Measurements from ENCODE around the gene WIZ.

DNA sequence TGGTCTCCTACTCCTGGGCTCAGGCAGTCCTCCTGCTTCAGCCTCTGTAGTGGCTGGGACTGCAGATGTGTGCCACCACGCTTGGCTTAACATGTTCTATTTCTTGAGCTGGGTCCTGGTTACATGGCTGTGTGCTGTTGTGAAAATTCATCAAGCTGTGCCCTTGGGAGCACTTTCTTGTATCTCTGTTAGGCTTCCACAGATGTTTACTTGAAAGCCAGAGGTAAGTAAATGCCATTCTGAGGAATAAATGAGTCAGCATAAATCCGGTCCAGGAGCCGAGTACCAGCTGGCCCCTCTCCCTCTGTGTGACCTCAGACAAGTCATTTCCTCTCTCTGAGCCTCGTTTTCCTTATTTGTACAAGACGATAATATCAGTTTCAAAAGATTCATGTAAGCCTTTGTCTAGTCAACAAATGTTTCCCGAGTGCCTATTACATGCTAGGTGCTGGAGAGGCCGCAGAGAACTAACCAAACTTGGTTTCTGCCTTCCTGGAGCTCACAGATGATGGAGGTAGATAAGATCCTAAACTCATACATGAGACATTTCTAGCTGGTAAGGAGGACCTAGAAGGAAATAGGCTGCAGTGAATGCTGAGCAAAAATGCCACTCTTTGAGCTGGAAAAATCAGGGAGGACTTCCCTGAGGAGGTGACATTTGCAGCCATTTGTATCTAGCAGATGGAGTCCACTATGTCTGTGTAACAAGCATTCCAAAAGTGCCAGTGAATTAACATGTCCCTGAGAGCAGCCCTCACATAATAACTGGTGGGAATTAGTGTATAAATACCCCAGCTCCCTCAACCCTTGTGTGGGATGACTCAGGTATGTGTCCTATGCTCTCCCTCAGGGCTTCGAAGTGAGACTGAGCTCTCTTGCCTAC lies 17.3 kb upstream of the WIZ start:
- TF ChIP-seq, protein P1, sequence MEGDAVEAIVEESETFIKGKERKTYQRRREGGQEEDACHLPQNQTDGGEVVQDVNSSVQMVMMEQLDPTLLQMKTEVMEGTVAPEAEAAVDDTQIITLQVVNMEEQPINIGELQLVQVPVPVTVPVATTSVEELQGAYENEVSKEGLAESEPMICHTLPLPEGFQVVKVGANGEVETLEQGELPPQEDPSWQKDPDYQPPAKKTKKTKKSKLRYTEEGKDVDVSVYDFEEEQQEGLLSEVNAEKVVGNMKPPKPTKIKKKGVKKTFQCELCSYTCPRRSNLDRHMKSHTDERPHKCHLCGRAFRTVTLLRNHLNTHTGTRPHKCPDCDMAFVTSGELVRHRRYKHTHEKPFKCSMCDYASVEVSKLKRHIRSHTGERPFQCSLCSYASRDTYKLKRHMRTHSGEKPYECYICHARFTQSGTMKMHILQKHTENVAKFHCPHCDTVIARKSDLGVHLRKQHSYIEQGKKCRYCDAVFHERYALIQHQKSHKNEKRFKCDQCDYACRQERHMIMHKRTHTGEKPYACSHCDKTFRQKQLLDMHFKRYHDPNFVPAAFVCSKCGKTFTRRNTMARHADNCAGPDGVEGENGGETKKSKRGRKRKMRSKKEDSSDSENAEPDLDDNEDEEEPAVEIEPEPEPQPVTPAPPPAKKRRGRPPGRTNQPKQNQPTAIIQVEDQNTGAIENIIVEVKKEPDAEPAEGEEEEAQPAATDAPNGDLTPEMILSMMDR (conservative IDR thresholded peaks at IDR 0.05; ENCODE audit: low read depth, low read length) = no peak
- TF ChIP-seq POLR2A (IDR thresholded peaks at IDR 0.05; ENCODE audit: low read depth, low read length) (no peak), MAZ (IDR thresholded peaks at IDR 0.05; ENCODE audit: borderline replicate concordance, low read depth, low read length) (no peak), CEBPB (IDR thresholded peaks at IDR 0.05; ENCODE audit: low read depth, low read length) (no peak), MXI1 (IDR thresholded peaks at IDR 0.05; ENCODE audit: borderline replicate concordance, low read depth, low read length) (no peak), SMC3 (IDR thresholded peaks at IDR 0.05; ENCODE audit: low read depth, low read length) (no peak), CHD1 (IDR thresholded peaks at IDR 0.05; ENCODE audit: low read depth, low read length) (no peak), BHLHE40 (IDR thresholded peaks at IDR 0.05; ENCODE audit: low read depth, low read length) (no peak), RCOR1 (IDR thresholded peaks at IDR 0.05; ENCODE audit: insufficient replicate concordance, low read length) (no peak), MAFK (IDR thresholded peaks at IDR 0.05; ENCODE audit: low read depth, low read length) (peak; percentile 78), RFX5 (IDR thresholded peaks at IDR 0.05; ENCODE audit: low read depth, low read length) (no peak)
- TF ChIP-seq, protein P2, sequence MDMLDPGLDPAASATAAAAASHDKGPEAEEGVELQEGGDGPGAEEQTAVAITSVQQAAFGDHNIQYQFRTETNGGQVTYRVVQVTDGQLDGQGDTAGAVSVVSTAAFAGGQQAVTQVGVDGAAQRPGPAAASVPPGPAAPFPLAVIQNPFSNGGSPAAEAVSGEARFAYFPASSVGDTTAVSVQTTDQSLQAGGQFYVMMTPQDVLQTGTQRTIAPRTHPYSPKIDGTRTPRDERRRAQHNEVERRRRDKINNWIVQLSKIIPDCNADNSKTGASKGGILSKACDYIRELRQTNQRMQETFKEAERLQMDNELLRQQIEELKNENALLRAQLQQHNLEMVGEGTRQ (IDR thresholded peaks at IDR 0.05; ENCODE audit: low read depth, low read length) = no peak
- TF ChIP-seq, protein P3, sequence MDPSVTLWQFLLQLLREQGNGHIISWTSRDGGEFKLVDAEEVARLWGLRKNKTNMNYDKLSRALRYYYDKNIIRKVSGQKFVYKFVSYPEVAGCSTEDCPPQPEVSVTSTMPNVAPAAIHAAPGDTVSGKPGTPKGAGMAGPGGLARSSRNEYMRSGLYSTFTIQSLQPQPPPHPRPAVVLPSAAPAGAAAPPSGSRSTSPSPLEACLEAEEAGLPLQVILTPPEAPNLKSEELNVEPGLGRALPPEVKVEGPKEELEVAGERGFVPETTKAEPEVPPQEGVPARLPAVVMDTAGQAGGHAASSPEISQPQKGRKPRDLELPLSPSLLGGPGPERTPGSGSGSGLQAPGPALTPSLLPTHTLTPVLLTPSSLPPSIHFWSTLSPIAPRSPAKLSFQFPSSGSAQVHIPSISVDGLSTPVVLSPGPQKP (IDR thresholded peaks at IDR 0.05; ENCODE audit: borderline replicate concordance, low read depth, low read length) = no peak

Data from IMR-90 (cell line).